PFSK-1 (cell line): ENCODE data around the gene UNC45B.

Experiments
- FOXP2 ChIP-seq: optimal IDR thresholded peaks from 2 replicates; pipeline ENCODE3; 2011; ENCODE audit warnings: borderline replicate concordance, control low read depth, inconsistent platforms; ENCODE audit not compliant: insufficient read depth; ENCODE audit errors: extremely low read length, extremely low read depth
- SIN3A ChIP-seq: IDR thresholded peaks from 2 replicates; pipeline ENCODE4 v1.6.1; 2012; ENCODE audit warnings: mild to moderate bottlenecking, low read length, moderate library complexity, borderline replicate concordance; ENCODE audit not compliant: insufficient read depth

- TF ChIP-seq SIN3A (no peak), FOXP2 (no peak)
These were observed 15.5 kb upstream of the UNC45B start for GRCh38 chr17:35132099-35132498.
